H9 (cell line): ENCODE data around the gene RPL18. TPM values are rescaled to one million over a fixed set of nuclear protein-coding genes. Genes with fewer than 3 reads are reported as not detected.

Experiments
- DNase-seq: peaks from one replicate; pipeline ENCODE4 v3.0.0-alpha.2; 2017
- H2AFZ ChIP-seq: one replicate; pipeline ENCODE4 v1.6.1; 2013; ENCODE audit warnings: mild to moderate bottlenecking, low read length, control low read depth, moderate library complexity
- H2AK5ac ChIP-seq: 2 replicates; pipeline ENCODE4 v1.6.1; 2013; ENCODE audit warnings: low read length, control low read depth, mixed read lengths; ENCODE audit not compliant: insufficient read length
- H2BK120ac ChIP-seq: one replicate; pipeline ENCODE4 v1.6.1; 2013; ENCODE audit warnings: low read depth, mild to moderate bottlenecking, low read length, control low read depth, inconsistent platforms; ENCODE audit not compliant: poor library complexity, severe bottlenecking
- H2BK12ac ChIP-seq: 2 replicates; pipeline ENCODE4 v1.6.1; 2013; ENCODE audit warnings: low read length, control low read depth, mixed read lengths, low read depth; ENCODE audit not compliant: insufficient read length
- H2BK15ac ChIP-seq: 2 replicates; pipeline ENCODE4 v1.6.1; 2013; ENCODE audit warnings: low read depth, low read length, control low read depth
- H2BK20ac ChIP-seq: one replicate; pipeline ENCODE4 v1.6.1; 2013; ENCODE audit warnings: low read depth, mild to moderate bottlenecking, low read length, control low read depth, inconsistent platforms; ENCODE audit not compliant: poor library complexity, severe bottlenecking
- H2BK5ac ChIP-seq: 2 replicates; pipeline ENCODE4 v1.6.1; 2013; ENCODE audit warnings: low read length, control low read depth, mixed read lengths; ENCODE audit not compliant: insufficient read length
- H3K14ac ChIP-seq: 2 replicates; pipeline ENCODE4 v1.6.1; 2013; ENCODE audit warnings: low read length, control low read depth; ENCODE audit not compliant: insufficient read depth
- H3K18ac ChIP-seq: 2 replicates; pipeline ENCODE4 v1.6.1; 2013; ENCODE audit warnings: low read depth, mild to moderate bottlenecking, mixed read lengths, low read length, control low read depth; ENCODE audit not compliant: insufficient read length
- H3K23ac ChIP-seq: 2 replicates; pipeline ENCODE4 v1.6.1; 2013; ENCODE audit warnings: low read length, control low read depth, mixed read lengths, low read depth; ENCODE audit not compliant: insufficient read length
- H3K23me2 ChIP-seq: 2 replicates; pipeline ENCODE4 v1.6.1; 2013; ENCODE audit warnings: low read depth, mild to moderate bottlenecking, mixed read lengths, low read length, control low read depth; ENCODE audit not compliant: insufficient read length, poor library complexity, severe bottlenecking
- H3K27ac ChIP-seq: 2 replicates; pipeline ENCODE4 v1.5.1; 2013; ENCODE audit warnings: low read length, control low read depth, mixed read lengths, low read depth; ENCODE audit not compliant: insufficient read length
- H3K27me3 ChIP-seq: 2 replicates; pipeline ENCODE4 v1.6.1; 2013; ENCODE audit warnings: low read length, control low read depth, inconsistent platforms; ENCODE audit not compliant: insufficient read depth
- H3K4ac ChIP-seq: 2 replicates; pipeline ENCODE4 v1.6.1; 2013; ENCODE audit warnings: low read depth, mild to moderate bottlenecking, control low read depth, inconsistent platforms, low read length, moderate library complexity
- H3K4me1 ChIP-seq: 2 replicates; pipeline ENCODE4 v1.6.1; 2013; ENCODE audit warnings: low read length, control low read depth, inconsistent platforms; ENCODE audit not compliant: insufficient read depth
- H3K4me2 ChIP-seq: 2 replicates; pipeline ENCODE4 v1.6.1; 2013; ENCODE audit warnings: low read length, control low read depth, mixed read lengths; ENCODE audit not compliant: insufficient read length, insufficient read depth
- H3K56ac ChIP-seq: 2 replicates; pipeline ENCODE4 v1.6.1; 2013; ENCODE audit warnings: low read depth, mild to moderate bottlenecking, mixed read lengths, low read length, control low read depth; ENCODE audit not compliant: insufficient read length
- H3K79me1 ChIP-seq: 2 replicates; pipeline ENCODE4 v1.6.1; 2013; ENCODE audit warnings: low read depth, mild to moderate bottlenecking, moderate library complexity, low read length, control low read depth, inconsistent platforms; ENCODE audit not compliant: insufficient read depth, poor library complexity, severe bottlenecking
- H3K79me2 ChIP-seq: 2 replicates; pipeline ENCODE4 v1.6.1; 2013; ENCODE audit warnings: low read length, control low read depth, inconsistent platforms; ENCODE audit not compliant: insufficient read depth
- H3K9ac ChIP-seq: 2 replicates; pipeline ENCODE4 v1.6.1; 2013; ENCODE audit warnings: low read length, control low read depth, mixed read lengths; ENCODE audit not compliant: insufficient read length; ENCODE audit errors: extremely low read depth
- H3K9me3 ChIP-seq: one replicate; pipeline ENCODE4 v1.6.1; 2013; ENCODE audit warnings: low read depth, low read length, inconsistent platforms; ENCODE audit not compliant: control insufficient read depth
- H3T11ph ChIP-seq: one replicate; pipeline ENCODE4 v1.6.1; 2013; ENCODE audit warnings: mild to moderate bottlenecking, low read length, control low read depth, inconsistent platforms
- H4K20me1 ChIP-seq: one replicate; pipeline ENCODE4 v1.6.1; 2013; ENCODE audit not compliant: control insufficient read depth, insufficient read length, insufficient read depth
- H4K5ac ChIP-seq: 2 replicates; pipeline ENCODE4 v1.6.1; 2013; ENCODE audit warnings: low read depth, mild to moderate bottlenecking, mixed read lengths, low read length, control low read depth; ENCODE audit not compliant: insufficient read length
- H4K8ac ChIP-seq: replicated peaks from 2 replicates; pipeline ENCODE4 v1.6.1; 2013; ENCODE audit warnings: low read length, control low read depth, mixed read lengths, low read depth; ENCODE audit not compliant: insufficient read length
- H4K91ac ChIP-seq: 2 replicates; pipeline ENCODE4 v1.6.1; 2013; ENCODE audit warnings: low read depth, mild to moderate bottlenecking, moderate library complexity, mixed read lengths, low read length, control low read depth; ENCODE audit not compliant: insufficient read length
- H3K27ac Mint-ChIP-seq, 3 experiments: 2 replicates in 2 of 3; 3 replicates in 1 of 3; pipeline ENCODE4 v1.8.0; 2020 to 2021; ENCODE audit warnings: mixed read lengths in 3 of 3, mild to moderate bottlenecking in 1 of 3, moderate library complexity in 1 of 3
- H3K27me3 Mint-ChIP-seq: 2 replicates; pipeline ENCODE4 v1.8.0; 2021; ENCODE audit warnings: low read depth, mild to moderate bottlenecking, moderate library complexity, mixed read lengths
- H3K36me3 Mint-ChIP-seq, 3 experiments: 2 replicates in 2 of 3; 3 replicates in 1 of 3; pipeline ENCODE4 v1.8.0; 2020 to 2021; ENCODE audit warnings: low read depth in 3 of 3, mixed read lengths in 3 of 3; ENCODE audit not compliant: insufficient read depth in 1 of 3
- H3K4me1 Mint-ChIP-seq, 2 experiments: 2 replicates each; pipeline ENCODE4 v1.8.0; 2020; ENCODE audit warnings: mixed read lengths in 2 of 2
- H3K4me3 Mint-ChIP-seq, 2 experiments: 2 replicates in 1 of 2; 3 replicates in 1 of 2; pipeline ENCODE4 v1.8.0; 2020 to 2021; ENCODE audit warnings: mild to moderate bottlenecking in 2 of 2, mixed read lengths in 2 of 2, moderate library complexity in 1 of 2
- H3K9me3 Mint-ChIP-seq, 2 experiments: 2 replicates in 1 of 2; 3 replicates in 1 of 2; pipeline ENCODE4 v1.8.0; 2020; ENCODE audit warnings: mild to moderate bottlenecking in 2 of 2, mixed read lengths in 2 of 2, moderate library complexity in 1 of 2
- CTCF ChIP-seq: fragments of 200-600 bp; sonication (generic); conservative IDR thresholded peaks from 3 replicates; pipeline ENCODE4 v1.8.0; 2021; ENCODE audit warnings: antibody characterized with exemption, mild to moderate bottlenecking
- WGBS: extraction: QIAGEN DNeasy Blood & Tissue Kit; methylation state at CpG from one replicate; pipeline ENCODE4 v1.1.7; 2013; ENCODE audit warnings: missing lambda C conversion rate, low lambda C conversion rate, mixed read lengths; ENCODE audit not compliant: insufficient read length; ENCODE audit errors: extremely low coverage; 5-methylcytosine and 5-hydroxymethylcytosine counted together
- total RNA-seq: library from RNA; stranded (reverse); gene quantifications from 2 replicates; pipeline ENCODE4 v1.2.1, GENCODE V29; 2021

The RPL18 gene
- total RNA-seq, 1 experiment from 2014 or later: 1,855 TPM

GRCh38 chr19:48627201-48627864, 8.4 kb upstream of the RPL18 start:
- H3K56ac ChIP-seq: no peak overlapping the region
- H3K27me3 ChIP-seq: no peaks in the 10 kb centered on the region
- no peak overlapping the region for H3K4me2 ChIP-seq
- peaks cover 31 to 41% of the 10 kb centered on the region in 2 experiments for H3K4me1 Mint-ChIP-seq
- no peak overlapping the region for H3K4ac ChIP-seq
- H3K79me1 ChIP-seq: no peaks in the 10 kb centered on the region
- no peak overlapping the region for H2BK12ac ChIP-seq
- no peak overlapping the region for H3K23ac ChIP-seq
- H3K79me2 ChIP-seq: peaks cover 4% of the 10 kb centered on the region; the same call in 1 of the 2 replicates
- H3K9me3 ChIP-seq: no peaks in the 10 kb centered on the region
- no peak overlapping the region for H4K8ac ChIP-seq
- peaks cover 19% of the 10 kb centered on the region for H3K23me2 ChIP-seq
- H3K14ac ChIP-seq: no peak overlapping the region
- H3K9me3 Mint-ChIP-seq: no peaks in the 10 kb centered on the region; a peak in 1 of 5 replicates
- no peak overlapping the region for H3K18ac ChIP-seq
- no peak overlapping the region for H3K27ac ChIP-seq
- no peaks in the 10 kb centered on the region for H4K20me1 ChIP-seq
- WGBS: no CpG with 5 or more reads among the region's 6 CpGs
- no peak overlapping the region for H2BK5ac ChIP-seq
- no peak overlapping the region for H2AK5ac ChIP-seq
- H3K27ac Mint-ChIP-seq: peak overlapping the region in 1 of 3 experiments; percentile 76; a peak in 3 of 7 replicates
- H3K36me3 Mint-ChIP-seq: peaks cover 2 to 21% (median 16%) of the 10 kb centered on the region in 3 experiments; a peak in 6 of 7 replicates
- no peak overlapping the region for H2AFZ ChIP-seq
- no peak overlapping the region for H3T11ph ChIP-seq
- H4K91ac ChIP-seq: no peak overlapping the region
- H4K5ac ChIP-seq: no peak overlapping the region
- peaks cover 5% of the 10 kb centered on the region; the same call in 1 of the 2 replicates for H3K4me1 ChIP-seq
- no peak overlapping the region for H3K4me3 Mint-ChIP-seq
- H2BK20ac ChIP-seq: no peak overlapping the region
- no peak overlapping the region for H2BK120ac ChIP-seq
- no peak overlapping the region for H3K9ac ChIP-seq
- no peaks in the 10 kb centered on the region for H3K27me3 Mint-ChIP-seq
- DNase-seq: peak; percentile 34
- no peak overlapping the region for H2BK15ac ChIP-seq
- no peak for TF ChIP-seq CTCF
